ENCODE results near the gene IPCEF1. TPM values are rescaled to one million over a fixed set of nuclear protein-coding genes. Genes with fewer than 3 reads are reported as not detected.
A peak's percentile ranks its signal among the peaks of the same experiment; 100 is the strongest.

IPCEF1 gene
- total RNA-seq, 3 donors from 2014 or later (not counting 1 experiment from before 2014, with no cell fraction given) = 31.4 to 53.2 (median 45.5) TPM

DNA sequence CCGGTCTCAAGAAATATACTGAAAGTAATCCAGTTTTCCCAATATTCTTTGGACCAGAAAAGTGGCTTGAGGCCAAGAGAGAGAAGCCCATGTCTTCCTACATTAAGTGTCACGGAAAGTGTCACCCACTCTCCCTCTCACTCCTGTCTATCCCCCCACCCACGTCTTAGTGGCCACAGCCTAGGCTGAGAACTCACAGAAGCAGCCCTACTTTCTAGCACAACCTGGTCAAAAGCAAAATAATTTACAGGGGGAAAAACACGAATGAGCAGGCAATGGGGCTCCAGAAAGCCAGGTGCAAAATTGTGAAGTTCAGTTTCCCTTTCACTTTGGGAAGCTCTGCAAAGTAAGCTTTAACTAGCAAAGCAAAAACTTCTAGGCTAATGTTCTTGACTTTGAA lies 199.5 kb downstream of the IPCEF1 start:
- Histone ChIP-seq H3K27ac (ENCODE audit: low read length) (peak overlapping the region; percentile 66), H3K4me3 (ENCODE audit: low read length) (peak overlapping the region; percentile 2), H3K4me1 (ENCODE audit: control insufficient read depth, insufficient read depth, low read length) (peaks cover 31% of the 10 kb centered on the region), H3K36me3 (ENCODE audit: control insufficient read depth, insufficient read depth, low read length) (peaks cover 6% of the 10 kb centered on the region), H3K9me3 (ENCODE audit: control insufficient read depth, insufficient read depth, low read length) (no peaks in the 10 kb centered on the region), H3K27me3 (ENCODE audit: control insufficient read depth, insufficient read depth, low read length) (no peaks in the 10 kb centered on the region)
- peak in 1 of 2 donors; percentile 64 for DNase-seq
- 21% methylated on average over 4 of the region's 4 CpGs for WGBS (ENCODE audit: insufficient coverage)
- Mint-ChIP-seq H3K27me3 (ENCODE audit: low read depth in 2 of 2) (no peaks in the 10 kb centered on the region), H3K4me3 (peak overlapping the region; percentile 71), H3K9me3 (no peaks in the 10 kb centered on the region), H3K27ac (peak overlapping the region; percentile 84 to 89), H3K36me3 (no peaks in the 10 kb centered on the region), H3K4me1 (peaks cover 32 to 34% of the 10 kb centered on the region in 2 donors)
- intact Hi-C loops (cut with micrococcal nuclease) = loop anchor here (5.0 kb wide), 1 partner anchor 75 kb away; no protein-coding TSS in a partner anchor
- no peak for TF ChIP-seq CTCF (IDR thresholded peaks at IDR 0.05)
- peak; percentile 49 to 62 (median 53) for ATAC-seq

DNA sequence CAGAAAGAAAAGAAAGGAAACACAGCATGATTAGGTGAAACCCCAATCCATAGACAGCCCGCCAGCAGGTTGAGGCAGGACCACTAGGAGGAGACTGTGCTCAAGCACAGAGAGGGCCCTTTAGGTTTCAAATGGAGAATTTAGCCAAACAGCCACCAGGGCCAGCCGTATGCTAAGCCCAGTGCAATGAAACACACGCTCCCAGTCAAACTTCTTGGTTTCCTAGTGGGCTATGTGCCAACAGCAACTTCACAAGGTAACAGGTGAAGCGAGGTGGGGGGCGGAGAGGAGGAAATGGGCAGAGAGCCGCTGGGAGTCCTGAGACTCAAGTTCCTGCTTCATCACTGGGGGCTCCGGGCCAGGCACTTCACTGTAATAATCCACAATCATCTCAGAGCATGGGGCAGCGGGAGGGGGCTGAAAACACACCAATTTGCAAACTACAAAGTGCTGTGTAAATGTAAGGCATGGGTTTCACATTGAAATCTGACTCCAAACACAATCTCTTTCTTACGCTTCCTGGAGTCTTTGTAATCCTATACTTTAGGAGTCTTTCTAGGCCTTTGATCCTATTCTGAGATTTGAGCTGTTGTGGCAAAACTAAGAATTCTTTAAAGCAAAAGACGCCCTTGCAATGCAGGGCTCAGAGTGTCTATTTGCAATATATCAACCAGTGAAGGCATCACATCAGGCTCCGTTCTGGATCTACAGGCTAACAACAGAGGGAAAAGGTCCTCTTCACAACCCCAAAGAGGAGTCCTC lies 200.3 kb downstream of the IPCEF1 start:
- no peak overlapping the region for H3K4me3 ChIP-seq (ENCODE audit: low read length)
- H3K27ac Mint-ChIP-seq = peak overlapping the region; percentile 84 to 89
- no peaks in the 10 kb centered on the region for H3K36me3 Mint-ChIP-seq
- DNase-seq = peak; percentile 34 to 82
- H3K9me3 ChIP-seq (ENCODE audit: control insufficient read depth, insufficient read depth, low read length) = no peaks in the 10 kb centered on the region
- peak; percentile 88 to 92 (median 88) for ATAC-seq
- no peaks in the 10 kb centered on the region for H3K27me3 ChIP-seq (ENCODE audit: control insufficient read depth, insufficient read depth, low read length)
- H3K36me3 ChIP-seq (ENCODE audit: control insufficient read depth, insufficient read depth, low read length) = peaks cover 6% of the 10 kb centered on the region
- 39% methylated on average over 11 of the region's 11 CpGs for WGBS (ENCODE audit: insufficient coverage)
- intact Hi-C loops (cut with micrococcal nuclease) = loop anchor here (1.0 to 5.0 kb wide), 2 partner anchors 76 to 121 kb away; no protein-coding TSS in a partner anchor
- no peaks in the 10 kb centered on the region for H3K27me3 Mint-ChIP-seq (ENCODE audit: low read depth in 2 of 2)
- peak overlapping the region; percentile 66 for H3K27ac ChIP-seq (ENCODE audit: low read length)
- peaks cover 32 to 34% of the 10 kb centered on the region in 2 donors for H3K4me1 Mint-ChIP-seq
- peaks cover 27% of the 10 kb centered on the region for H3K4me1 ChIP-seq (ENCODE audit: control insufficient read depth, insufficient read depth, low read length)
- H3K4me3 Mint-ChIP-seq = peak overlapping the region; percentile 71
- no peaks in the 10 kb centered on the region for H3K9me3 Mint-ChIP-seq
- peak; percentile 67 for TF ChIP-seq CTCF (IDR thresholded peaks at IDR 0.05)

DNA sequence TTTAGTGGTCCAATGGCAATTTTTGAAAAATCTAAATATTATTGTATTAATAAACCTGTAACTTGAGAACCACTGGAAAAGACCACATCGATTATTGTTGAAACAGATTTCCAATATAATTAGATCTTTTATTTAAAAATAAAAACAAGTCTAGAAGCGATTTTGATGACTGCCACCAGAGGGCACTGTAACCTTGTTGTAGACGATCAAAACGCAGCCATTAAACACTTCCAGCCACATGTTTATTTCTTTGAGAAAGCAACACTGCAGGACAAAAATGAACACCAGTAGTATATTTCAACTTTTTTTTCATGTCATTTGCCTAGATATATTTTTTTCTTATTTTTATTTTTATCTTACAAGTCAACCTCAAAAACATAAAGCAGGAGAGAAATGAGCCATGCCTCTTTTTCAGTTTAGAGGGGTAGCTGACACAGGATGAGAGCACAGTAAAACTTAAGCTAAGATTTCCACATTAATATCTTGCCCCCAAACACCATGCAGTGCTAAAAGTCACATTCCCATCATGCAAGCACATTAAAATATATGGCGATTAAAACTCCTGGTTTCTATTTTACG lies 202.1 kb downstream of the IPCEF1 start:
- peak overlapping the region; percentile 84 to 89 for H3K27ac Mint-ChIP-seq
- H3K9me3 Mint-ChIP-seq = no peaks in the 10 kb centered on the region
- peak; percentile 40 to 90 for DNase-seq
- H3K27ac ChIP-seq (ENCODE audit: low read length) = no peak overlapping the region
- intact Hi-C loops (cut with micrococcal nuclease) = loop anchor here (1.0 kb wide), 1 partner anchor 217 kb away; no protein-coding TSS in a partner anchor
- peaks cover 27% of the 10 kb centered on the region for H3K4me1 ChIP-seq (ENCODE audit: control insufficient read depth, insufficient read depth, low read length)
- WGBS (ENCODE audit: insufficient coverage) = 40% methylated on average over 5 of the region's 6 CpGs
- H3K27me3 Mint-ChIP-seq (ENCODE audit: low read depth in 2 of 2) = peaks cover 0 to 3% of the 10 kb centered on the region in 2 donors
- no peaks in the 10 kb centered on the region for H3K36me3 Mint-ChIP-seq
- no peaks in the 10 kb centered on the region for H3K9me3 ChIP-seq (ENCODE audit: control insufficient read depth, insufficient read depth, low read length)
- peaks cover 32 to 34% of the 10 kb centered on the region in 2 donors for H3K4me1 Mint-ChIP-seq
- H3K4me3 ChIP-seq (ENCODE audit: low read length) = no peak overlapping the region
- peaks cover 5% of the 10 kb centered on the region for H3K36me3 ChIP-seq (ENCODE audit: control insufficient read depth, insufficient read depth, low read length)
- H3K4me3 Mint-ChIP-seq = no peak overlapping the region
- peak in 2 of 3 donors; percentile 30 to 53 for ATAC-seq
- TF ChIP-seq CTCF (IDR thresholded peaks at IDR 0.05) = peak; percentile 87
- H3K27me3 ChIP-seq (ENCODE audit: control insufficient read depth, insufficient read depth, low read length) = no peaks in the 10 kb centered on the region
